Measurements from ENCODE around the gene ABHD17C.

DNA sequence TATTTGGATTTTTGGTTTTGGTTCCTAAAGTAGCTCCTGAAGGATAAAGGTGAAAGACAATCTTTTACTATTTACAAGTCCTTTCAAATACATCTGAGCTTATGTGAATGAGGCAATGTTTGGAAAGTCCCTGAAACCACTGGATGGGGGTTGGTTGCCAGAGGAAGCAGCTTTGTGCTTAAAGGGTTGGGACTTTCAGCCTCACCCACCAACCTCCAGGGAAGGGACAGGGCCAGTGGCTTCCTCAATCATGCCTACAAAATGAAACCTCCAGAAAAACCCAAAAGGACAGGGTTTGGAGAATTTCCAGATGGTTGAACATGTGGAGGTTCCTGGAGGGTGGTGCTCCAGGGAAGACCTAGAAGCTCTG lies 20.9 kb upstream of the ABHD17C start:
- no peak for TF ChIP-seq CTCF (conservative IDR thresholded peaks at IDR 0.05; ENCODE audit: low read length)
- no peak for TF ChIP-seq EZH2phosphoT487 (IDR thresholded peaks at IDR 0.05; ENCODE audit: borderline replicate concordance, low read depth, low read length)
